Glutamatergic neuron (in vitro differentiated cells): ENCODE data around the gene KIF18B. TPM values are rescaled to one million over a fixed set of nuclear protein-coding genes. Genes with fewer than 3 reads are reported as not detected.

ENCODE experiments used
- DNase-seq: peaks from one replicate; pipeline ENCODE4 v3.0.0; 2022
- H3K27ac Mint-ChIP-seq: one replicate; pipeline ENCODE4 v1.8.0; 2020; ENCODE audit warnings: mild to moderate bottlenecking, mixed read lengths, inconsistent platforms; ENCODE audit not compliant: unreplicated experiment
- H3K27me3 Mint-ChIP-seq: one replicate; pipeline ENCODE4 v1.8.0; 2020; ENCODE audit warnings: mild to moderate bottlenecking, moderate library complexity, mixed read lengths, inconsistent platforms; ENCODE audit not compliant: unreplicated experiment
- H3K36me3 Mint-ChIP-seq: one replicate; pipeline ENCODE4 v1.8.0; 2020; ENCODE audit warnings: mild to moderate bottlenecking, mixed read lengths, inconsistent platforms; ENCODE audit not compliant: unreplicated experiment
- H3K4me1 Mint-ChIP-seq: one replicate; pipeline ENCODE4 v1.8.0; 2020; ENCODE audit warnings: mild to moderate bottlenecking, low read depth, mixed read lengths, inconsistent platforms; ENCODE audit not compliant: unreplicated experiment
- H3K4me3 Mint-ChIP-seq: one replicate; pipeline ENCODE4 v1.8.0; 2020; ENCODE audit warnings: mild to moderate bottlenecking, mixed read lengths, inconsistent platforms; ENCODE audit not compliant: unreplicated experiment
- H3K9me3 Mint-ChIP-seq: one replicate; pipeline ENCODE4 v1.8.0; 2020; ENCODE audit warnings: mild to moderate bottlenecking, moderate library complexity, mixed read lengths, inconsistent platforms; ENCODE audit not compliant: unreplicated experiment
- CTCF ChIP-seq: fragments of 200-600 bp; sonication (generic); IDR thresholded peaks from one replicate; pipeline ENCODE4 v1.5.0; 2021; ENCODE audit not compliant: partially characterized antibody, unreplicated experiment
- total RNA-seq: library from RNA; stranded (reverse); fragmentation: NEBNext Ultra II Directional; extraction: Animal tissue kit (Norgen Biotek cat#: 25700); gene quantifications from one replicate; pipeline ENCODE4 v1.2.1, GENCODE V29; 2021; ENCODE audit not compliant: unreplicated experiment

Gene KIF18B
- total RNA-seq, 1 donor from 2014 or later = 7.4 TPM

- peaks cover 28% of the 10 kb centered on the region for H3K4me1 Mint-ChIP-seq
- no peak overlapping the region for H3K27ac Mint-ChIP-seq
- peaks cover 4% of the 10 kb centered on the region for H3K9me3 Mint-ChIP-seq
- DNase-seq = no peak
- TF ChIP-seq CTCF = no peak
- peak overlapping the region; percentile 43 for H3K4me3 Mint-ChIP-seq
- peaks cover 21% of the 10 kb centered on the region for H3K27me3 Mint-ChIP-seq
- no peaks in the 10 kb centered on the region for H3K36me3 Mint-ChIP-seq
These were observed 43.4 kb upstream of the KIF18B start for GRCh38 chr17:44990994-44991393.

GRCh38 chr17:44989552-44990138, 42.1 kb upstream of the KIF18B start:
- H3K27ac Mint-ChIP-seq = peak overlapping the region; percentile 12
- H3K9me3 Mint-ChIP-seq = peaks cover 7% of the 10 kb centered on the region
- peaks cover 22% of the 10 kb centered on the region for H3K27me3 Mint-ChIP-seq
- H3K36me3 Mint-ChIP-seq = no peaks in the 10 kb centered on the region
- DNase-seq = no peak
- H3K4me1 Mint-ChIP-seq = peaks cover 28% of the 10 kb centered on the region
- no peak for TF ChIP-seq CTCF
- peak overlapping the region; percentile 27 for H3K4me3 Mint-ChIP-seq

GRCh38 chr17:44988044-44988942, 40.7 kb upstream of the KIF18B start:
- no peak for TF ChIP-seq CTCF
- peaks cover 28% of the 10 kb centered on the region for H3K4me1 Mint-ChIP-seq
- H3K27ac Mint-ChIP-seq = peak overlapping the region; percentile 78
- no peaks in the 10 kb centered on the region for H3K36me3 Mint-ChIP-seq
- peaks cover 7% of the 10 kb centered on the region for H3K9me3 Mint-ChIP-seq
- DNase-seq = peak; percentile 86
- peak overlapping the region; percentile 38 for H3K4me3 Mint-ChIP-seq
- H3K27me3 Mint-ChIP-seq = peaks cover 19% of the 10 kb centered on the region

GRCh38 chr17:44983563-44983962, 36.0 kb upstream of the KIF18B start:
- peaks cover 7% of the 10 kb centered on the region for H3K9me3 Mint-ChIP-seq
- no peak overlapping the region for H3K27ac Mint-ChIP-seq
- H3K4me3 Mint-ChIP-seq = no peak overlapping the region
- H3K36me3 Mint-ChIP-seq = no peaks in the 10 kb centered on the region
- TF ChIP-seq CTCF = no peak
- DNase-seq = no peak
- peaks cover 20% of the 10 kb centered on the region for H3K4me1 Mint-ChIP-seq
- H3K27me3 Mint-ChIP-seq = peaks cover 18% of the 10 kb centered on the region

GRCh38 chr17:44982113-44982702, 34.6 kb upstream of the KIF18B start:
- no peak for TF ChIP-seq CTCF

More at GRCh38 chr17:44982113-44982702, 34.6 kb upstream of the KIF18B start:
- H3K9me3 Mint-ChIP-seq = peaks cover 7% of the 10 kb centered on the region
- H3K4me3 Mint-ChIP-seq = no peak overlapping the region
- no peak for DNase-seq
- no peak overlapping the region for H3K27ac Mint-ChIP-seq
- H3K36me3 Mint-ChIP-seq = no peaks in the 10 kb centered on the region
- peaks cover 27% of the 10 kb centered on the region for H3K4me1 Mint-ChIP-seq
- peaks cover 13% of the 10 kb centered on the region for H3K27me3 Mint-ChIP-seq
